HS-27A (cell line): ENCODE measurements around the gene STRN4.

Experiments
- DNase-seq: peaks from one replicate; pipeline ENCODE4 v3.0.0-alpha.2; 2012; ENCODE audit warnings: low read depth, missing footprints

Gene STRN4

DNA sequence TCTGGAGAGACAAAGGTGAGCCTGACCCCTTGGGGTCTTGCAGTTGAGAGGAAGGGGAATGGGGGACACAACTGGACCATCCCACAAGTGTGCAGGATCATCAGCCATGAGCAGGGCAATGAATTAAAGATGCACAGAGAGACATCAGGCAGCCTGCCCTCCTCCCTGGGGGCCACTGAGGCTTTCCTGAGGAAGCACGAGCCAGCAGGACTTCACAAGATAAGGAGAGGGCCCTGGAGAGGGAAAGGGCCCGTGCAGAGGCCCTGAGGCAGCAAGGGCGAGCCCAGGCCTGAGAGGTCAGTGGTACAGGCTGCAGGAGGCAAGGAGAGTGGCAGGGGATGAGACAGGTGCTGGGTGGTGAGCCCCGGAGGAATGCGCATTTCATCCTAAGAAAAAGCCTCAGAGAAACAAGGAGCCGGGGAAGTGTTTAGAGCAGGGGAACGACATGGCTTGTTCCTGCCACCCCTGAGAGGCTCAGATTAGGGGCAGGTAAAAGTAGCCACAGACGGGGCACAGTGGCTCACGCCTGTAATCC lies 20.3 kb downstream of the STRN4 start:
- no peak for DNase-seq

DNA sequence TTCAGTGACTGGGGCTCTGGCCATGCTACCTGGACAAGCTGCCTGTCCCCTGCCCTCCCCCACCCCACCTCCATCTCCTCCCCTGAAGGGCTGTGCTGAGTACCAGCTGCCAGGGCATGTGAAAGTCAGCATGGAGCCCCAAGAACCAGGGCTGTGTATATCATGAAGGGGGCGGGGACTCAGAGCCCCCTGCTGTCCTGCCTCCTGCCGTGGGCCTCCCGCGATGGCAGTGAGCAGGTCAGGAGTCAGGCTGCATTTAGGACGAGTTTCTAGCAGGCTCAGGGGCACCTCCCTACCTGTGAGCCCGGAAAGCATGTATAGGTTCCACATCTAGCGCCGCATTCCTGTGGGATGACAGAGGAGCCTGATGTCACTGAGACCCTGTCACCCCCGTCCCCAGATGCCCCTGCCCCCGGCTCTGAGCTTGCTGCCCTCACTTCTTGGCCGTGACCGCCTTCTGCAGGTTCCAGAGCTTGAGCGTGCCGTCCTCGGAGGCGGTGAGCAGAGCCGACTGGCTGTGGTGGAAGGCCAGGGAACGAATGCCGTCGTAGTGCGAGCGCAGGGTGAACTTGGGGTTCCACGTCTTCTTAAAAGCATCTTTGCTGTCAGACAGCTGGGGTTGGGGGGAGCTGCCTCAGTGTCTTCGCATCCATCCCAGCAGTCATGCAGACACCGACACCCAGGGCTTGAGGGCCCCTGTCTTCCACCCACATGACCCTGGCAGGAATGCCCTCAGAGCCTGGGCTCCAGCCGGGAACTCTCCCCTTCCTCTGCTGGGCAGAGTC lies 21.0 kb downstream of the STRN4 start:
- no peak for DNase-seq

DNA sequence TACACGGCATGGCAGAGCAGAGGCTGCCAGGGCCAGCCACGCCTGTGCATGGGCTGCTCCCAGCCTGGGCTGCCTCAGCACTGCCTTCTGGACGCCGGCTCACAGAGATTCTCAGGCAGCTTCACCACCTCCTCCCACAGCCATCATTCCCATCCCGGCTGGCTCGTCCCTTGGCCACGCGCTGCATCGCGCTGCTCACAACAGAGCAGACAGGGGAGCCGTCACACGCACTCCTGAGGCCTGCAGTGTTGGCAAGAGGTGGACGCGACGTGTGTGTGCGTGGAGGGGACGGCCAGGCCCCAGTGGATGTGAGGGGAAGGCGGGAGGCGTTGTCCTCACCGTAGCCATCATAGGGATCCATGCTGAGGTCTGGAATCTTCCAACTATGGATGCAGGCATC lies 21.8 kb downstream of the STRN4 start:
- no peak for DNase-seq

DNA sequence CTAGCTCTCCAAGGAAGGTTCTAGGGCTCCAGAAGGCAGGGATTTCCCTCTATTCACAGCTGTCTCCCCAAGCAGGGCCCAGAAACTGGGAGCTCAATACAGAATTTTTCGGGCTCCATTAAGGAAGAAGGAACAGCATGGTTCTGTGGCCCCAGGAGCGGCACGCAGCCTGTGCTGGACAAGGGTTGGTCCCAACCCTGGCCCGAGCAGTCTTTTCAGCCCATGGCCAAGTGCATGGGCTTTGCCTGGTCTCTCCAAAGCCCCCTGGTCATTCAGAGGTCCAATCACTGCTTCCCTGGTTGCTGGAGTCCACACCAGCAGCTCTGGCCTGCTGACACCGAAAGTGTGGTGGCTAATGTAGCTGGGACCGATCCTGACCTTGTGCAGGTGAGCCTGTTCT lies 22.8 kb downstream of the STRN4 start:
- DNase-seq, result no peak

DNA sequence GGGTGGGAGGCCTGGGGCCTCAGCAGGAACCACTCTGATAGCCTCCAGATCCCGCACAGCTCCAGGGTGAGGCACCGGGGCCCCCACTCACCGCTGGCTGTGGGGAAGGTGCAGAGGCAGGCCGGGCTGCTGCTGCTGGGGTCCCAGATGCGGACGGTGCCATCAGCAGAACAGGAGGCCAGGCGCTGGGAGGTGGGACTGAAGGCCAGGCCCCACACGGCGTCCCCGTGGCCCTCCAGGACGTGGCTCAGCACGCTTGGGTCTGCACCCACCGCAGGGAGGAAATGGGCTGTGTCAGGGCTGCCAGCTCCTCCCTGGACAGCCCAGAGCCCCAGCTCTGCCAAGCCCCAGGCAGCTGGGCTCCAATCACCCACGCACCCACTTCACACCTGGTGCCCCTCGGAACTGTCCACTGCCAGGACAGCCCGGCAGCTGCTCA lies 23.2 kb downstream of the STRN4 start:
- no peak for DNase-seq

DNA sequence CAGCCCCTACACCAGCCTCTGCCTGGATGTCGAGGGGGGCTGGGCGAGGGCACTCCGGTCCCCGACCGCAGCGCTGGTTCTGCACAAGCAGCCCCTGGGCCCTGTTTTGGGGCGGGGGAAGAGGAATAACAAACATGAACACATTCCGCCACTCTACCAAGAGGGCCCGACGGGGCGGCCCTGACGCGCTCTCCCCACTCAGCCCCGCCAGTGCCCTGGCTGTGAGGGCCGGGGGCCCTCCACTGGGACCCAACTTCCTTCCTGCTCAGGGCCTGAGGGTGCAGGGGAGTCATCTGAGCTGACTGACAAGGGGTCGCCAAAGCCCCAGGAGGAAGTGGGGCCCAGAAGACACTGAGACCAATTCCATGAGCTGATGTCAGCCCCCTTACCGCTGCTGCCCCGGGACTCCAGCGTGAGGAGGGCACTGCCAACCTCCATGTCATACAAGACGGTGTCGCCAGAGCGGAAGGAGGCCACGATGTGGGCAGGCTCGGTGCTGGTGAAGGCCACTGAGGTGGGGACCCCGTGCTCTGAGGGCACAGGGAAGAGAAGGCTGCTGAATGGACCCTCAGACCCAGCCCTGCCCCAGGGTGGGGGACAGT lies 23.7 kb downstream of the STRN4 start:
- no peak for DNase-seq

DNA sequence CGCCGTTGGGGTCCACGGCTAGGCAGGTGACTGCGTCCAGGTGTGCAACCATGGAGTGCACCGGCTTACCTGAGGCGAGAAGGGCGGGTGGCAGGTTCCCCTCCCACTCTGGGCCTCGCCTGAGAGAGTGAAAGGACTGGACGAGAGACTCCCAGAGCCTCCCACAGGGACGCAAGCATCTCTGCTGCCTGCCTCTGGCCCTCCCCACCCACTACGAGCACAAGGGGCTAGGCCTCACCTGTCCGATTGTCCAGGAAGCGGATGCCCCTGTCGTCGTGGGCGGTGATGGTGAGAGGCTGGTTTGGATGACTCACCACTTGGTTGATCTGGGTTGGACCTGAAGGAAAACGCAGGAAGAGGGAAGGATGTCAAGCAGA lies 24.3 kb downstream of the STRN4 start:
- DNase-seq, result no peak

DNA sequence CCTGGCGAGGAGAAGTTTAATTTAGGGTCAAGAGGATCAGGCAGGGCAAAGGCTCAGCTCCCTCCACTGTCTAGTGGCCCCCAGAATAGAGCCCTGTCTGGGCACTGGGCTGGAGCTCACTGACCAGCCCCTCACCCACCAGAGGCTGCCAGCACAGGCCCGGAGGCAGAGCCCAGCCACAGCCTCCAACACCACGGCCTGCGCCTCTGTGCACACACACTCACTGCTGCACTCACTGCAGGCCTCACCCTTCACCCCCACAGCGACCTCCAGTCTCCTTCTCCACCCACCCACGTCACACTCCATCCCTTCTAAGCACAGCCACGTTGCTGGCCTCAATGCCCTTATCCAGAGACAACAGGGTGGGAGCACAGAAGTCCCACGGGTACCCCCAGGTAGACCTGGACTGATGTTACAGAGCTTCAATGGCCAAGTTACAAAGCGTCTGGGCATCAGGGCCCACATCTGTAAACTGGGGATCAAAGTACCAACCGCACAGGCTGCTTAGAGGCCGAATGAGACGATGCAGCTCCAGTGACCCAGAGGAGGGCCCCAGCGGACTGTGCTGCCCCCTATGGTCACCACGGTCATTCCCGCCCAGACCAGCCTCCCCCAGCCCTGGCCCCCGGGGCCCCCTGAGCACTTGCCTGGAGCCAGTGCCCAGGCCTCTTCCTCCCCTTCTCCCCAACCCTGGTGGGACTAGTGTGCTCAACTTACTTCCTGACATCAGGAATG lies 24.8 kb downstream of the STRN4 start:
- DNase-seq, result no peak

DNA sequence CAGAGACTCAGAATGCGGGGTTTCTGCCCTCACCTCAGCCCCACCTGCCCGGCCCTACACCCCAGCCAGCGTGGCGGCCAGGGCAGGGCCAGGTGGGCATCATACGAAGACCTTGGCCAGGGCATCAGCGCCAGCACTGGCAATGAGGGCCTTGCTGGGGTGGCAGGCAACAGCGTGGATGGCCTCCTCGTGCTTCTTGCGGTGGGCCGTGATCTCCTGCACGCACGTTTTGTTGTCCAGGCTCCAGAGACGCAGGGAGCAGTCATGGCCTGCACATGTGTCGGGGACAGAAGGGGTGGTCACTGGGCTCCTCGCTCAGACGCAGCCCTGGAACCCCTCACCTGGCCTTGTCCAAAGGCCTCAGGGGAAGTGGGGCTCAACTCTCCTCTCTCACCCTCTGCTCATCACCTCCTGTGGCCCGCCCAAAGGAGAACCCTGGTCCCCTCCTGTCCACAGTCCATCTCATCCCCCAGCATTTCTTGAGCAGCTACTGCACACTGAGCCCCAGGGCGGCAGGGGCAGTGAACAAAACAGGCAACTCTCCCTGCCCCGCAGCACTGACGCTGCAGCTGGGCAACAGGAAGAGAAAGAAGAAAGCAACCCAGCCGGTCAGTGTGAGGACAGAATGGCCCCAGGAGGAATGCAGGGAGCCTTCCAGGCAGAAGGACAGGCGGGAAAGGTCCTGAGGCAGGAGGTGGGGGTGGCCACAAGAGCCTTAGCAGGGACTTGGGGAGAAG lies 25.6 kb downstream of the STRN4 start:
- DNase-seq, result no peak

DNA sequence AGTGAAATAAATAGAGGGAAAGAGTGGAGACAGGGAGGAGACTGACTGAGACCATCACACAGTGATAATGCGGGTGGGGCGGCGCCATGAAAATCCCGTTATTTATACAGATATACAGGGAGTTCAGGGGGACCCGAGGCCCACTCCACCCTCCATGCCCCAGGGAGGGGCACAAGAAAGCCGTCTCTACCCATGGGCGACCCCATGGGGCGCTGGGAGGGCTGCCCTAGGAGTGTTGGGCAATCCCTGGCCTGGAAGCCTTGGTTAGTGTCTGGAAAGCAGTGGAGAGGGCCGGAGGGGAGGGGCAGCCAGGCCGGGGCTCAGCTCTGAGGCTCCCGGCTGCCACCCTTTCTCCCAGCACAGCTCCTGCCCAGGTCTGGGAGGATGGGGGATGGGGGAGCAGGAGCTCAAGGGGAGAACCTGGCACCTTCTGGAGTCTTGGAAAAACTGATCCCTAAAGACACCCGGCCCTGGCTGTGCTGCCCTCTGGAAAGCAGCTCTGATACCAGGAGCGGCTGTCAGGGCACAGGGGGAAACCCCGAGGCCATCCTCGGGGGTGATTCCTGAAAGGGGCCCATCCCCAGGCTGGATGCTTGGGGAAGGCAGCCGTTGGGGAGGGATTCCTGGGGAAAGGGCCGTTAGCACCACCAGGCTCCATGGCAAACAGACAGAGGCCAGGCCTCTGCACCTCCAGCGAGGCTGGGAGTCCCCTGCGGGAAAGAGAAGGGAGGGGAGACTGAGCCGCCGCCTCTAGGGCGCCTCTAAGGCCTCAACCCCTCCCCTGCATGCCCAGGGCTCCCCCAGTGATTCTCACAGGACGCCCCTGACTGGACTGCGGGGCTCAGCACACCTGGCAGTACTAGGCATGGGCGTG lies 26.4 kb downstream of the STRN4 start:
- DNase-seq, result no peak

DNA sequence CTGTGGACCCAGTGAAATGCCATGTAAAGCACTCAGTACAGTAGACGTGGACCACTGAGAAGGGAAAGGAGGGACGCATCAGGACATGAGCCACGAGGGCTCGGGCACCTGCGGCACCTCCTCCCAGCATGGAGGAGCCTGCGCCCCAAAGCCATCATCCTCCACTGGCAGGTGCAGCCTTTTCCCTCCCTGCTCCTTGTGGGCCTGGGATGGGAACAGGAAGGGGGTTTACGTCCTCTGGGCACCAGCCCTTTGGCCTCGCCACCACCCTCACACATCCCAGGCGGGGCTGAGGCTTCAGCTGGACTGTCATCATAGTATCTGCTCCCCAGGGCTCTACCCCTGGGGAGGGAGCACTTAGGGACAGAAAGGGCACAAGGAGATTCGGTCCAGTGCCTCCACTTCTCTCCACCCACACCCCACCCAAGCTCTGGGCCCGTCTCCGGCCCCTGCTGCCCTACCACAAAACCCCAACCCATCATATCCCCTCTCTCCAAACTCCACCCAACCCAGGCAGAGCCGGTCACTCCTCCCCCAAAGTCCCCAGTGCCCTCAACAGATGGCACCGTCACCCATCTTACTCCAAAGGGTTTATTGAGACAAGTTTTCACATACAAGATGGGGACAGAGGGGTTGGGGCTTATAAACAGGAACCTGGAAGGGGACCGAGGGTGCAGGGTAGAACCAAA lies 27.2 kb downstream of the STRN4 start:
- DNase-seq, result no peak

DNA sequence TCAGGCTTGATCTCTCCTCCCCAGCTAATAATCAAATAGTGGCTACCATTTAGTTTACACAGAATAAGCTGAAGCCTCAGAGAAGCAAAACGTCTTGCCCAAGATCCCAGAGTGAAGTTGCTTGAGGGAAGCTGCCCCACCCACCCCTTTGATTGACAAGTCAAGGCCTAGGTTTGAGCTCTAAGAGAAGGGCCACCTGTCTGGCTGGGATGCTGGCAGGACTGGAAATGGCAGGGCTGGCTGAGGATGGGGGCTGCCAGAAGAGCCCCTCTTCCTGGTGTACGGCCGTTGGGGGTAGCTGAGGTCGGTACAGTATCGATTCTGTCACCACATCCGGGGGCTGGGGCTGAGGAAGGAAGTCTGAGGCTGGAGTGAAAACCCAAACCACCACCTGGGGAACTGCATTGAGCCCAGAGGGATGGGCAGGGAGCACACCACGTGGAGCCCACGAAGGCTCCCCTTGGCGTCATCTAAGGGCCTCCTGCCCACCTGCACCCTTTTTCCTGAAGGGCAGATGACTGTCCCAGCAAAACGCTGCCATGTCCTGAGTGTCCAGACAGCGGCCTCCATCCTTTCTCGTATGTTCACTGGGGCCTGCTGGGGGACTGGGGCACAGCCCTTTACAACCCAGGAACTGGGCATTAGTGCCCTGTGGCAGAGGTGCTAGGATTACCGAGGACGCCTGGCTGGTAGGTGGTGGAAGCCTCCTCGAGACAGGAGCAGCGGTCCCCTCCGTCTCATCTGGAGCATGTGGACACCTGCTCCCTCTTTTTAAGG lies 27.9 kb downstream of the STRN4 start:
- no peak for DNase-seq

DNA sequence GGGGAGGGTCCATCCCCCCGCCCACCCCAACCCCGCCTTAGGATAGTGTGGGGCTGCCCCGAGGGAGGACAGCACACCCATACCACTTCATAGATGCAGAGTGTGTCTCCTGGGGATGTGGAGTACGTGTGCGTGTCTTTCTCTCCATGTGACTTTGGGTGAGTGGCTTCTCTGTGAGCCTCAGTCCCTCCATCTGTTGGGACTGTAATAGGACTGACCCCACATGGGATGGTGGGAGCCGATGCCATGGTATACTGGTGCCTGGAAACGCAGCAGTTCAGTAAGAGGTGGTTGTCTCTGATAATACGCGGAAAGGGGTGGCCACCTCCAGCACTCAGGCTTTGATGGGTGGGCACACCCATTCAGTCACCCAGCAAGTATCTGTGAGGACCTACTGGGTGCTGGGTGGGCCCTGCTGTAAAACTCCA lies 28.5 kb downstream of the STRN4 start:
- DNase-seq, result no peak

DNA sequence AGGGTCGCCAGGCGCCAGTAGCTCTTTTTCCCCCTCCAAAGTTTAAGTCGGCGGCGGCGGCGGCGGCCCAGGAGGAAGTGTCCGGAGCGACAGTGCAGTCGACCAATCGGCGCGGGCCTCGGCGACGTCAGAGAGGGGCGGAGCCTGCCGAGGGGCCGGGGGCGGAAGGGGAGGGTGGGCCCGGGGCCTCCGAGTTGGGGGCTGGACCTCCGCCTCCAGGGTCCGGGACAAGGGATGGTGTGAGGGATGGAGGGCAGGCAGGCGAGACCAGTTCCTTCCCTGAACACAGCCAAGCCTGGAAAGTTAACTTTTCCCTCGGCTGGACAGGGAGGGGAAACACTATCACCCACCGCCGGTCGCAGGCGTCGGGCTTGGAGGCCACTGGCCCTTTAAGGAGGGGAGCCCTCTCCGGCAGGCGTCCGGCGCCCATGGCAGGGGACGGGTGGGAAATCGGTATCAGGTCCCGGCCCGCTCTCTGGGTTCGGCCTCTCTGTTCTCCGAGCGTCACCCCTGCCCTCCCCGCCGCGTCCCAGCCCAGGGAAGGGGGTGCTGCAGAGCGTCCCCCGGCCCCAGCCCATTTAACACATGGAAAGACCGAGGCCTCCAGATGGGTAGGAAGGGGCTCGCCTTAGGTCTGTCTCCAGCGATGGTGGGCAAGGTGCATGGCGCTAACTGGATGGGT lies 29.1 kb downstream of the STRN4 start, which contains the start of gene PRKD2:
Gene PRKD2 (minus strand): TSS at position 81 of the 682 bp plus-strand sequence. CDS start 744 bp downstream, outside the sequence.
- peak; percentile 55 for DNase-seq

DNA sequence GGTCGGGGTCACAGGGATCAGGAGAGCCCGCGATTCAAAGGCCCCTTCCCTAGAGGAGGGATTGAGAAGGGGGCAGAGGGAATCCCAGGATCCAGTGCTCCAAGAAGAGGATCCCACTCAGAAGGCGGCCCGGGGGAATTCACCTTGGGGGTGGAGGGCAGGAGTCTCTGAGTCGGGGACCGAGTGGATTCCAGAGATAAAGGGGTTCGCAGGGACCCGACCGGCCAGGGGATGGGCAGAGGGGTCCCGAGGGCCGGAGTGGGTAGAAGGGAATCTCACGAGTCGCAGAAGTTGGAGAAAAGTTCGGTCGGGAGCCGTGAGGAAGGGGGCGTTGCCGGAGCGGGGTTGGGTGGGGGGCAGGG lies 29.6 kb downstream of the STRN4 start:
- DNase-seq, result no peak

DNA sequence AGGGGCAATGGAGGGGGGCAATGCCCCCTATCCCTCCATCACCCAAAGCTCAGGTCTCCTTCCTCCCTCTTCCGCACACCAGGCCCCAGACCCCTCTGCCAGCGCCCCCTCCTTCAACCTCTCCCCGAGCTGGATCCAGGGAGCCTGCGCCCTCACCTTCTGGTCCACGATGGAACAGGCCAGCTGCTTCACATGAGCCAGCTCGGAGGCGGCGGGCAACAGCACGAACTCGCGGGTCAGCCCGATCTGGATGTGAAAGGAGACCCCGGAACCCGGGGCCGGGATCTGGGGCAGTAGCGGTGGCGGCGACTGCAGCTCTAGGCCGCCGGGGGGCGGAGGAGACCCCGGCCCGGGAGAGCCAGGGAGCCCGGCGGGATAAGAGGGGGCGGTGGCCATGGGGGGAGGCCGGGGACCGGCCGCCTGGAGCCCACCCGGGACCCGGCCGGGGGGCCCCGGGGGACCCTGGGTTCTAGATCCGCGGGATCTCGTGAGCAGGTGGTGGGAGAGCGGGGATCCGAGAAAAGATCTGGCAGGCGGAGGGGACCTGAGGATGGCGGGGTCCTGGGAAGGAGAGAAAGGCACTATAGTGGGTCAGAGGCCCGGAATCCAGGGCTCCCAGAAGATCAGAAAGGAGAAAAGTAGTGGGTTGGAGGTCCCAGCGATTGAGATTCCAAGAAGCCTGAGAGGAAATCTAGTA lies 30.1 kb downstream of the STRN4 start:
- DNase-seq, result no peak

DNA sequence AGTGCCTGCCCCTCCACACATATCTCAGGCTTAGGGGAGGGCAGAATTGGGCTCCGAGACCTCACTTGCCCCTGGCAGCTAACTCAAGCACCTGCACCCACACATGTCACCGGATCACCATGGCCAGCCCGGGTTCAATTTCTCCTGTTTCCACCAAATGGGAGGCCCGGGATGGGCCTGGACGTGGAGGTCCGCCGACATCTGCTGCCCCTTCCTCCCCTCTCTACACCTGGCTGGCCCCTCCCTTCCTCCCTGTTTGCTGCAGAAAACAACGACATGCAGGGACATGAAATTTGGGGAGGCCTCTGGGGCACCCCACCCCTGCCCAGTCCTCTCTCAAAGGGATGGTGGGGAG lies 30.7 kb downstream of the STRN4 start:
- DNase-seq, result no peak

DNA sequence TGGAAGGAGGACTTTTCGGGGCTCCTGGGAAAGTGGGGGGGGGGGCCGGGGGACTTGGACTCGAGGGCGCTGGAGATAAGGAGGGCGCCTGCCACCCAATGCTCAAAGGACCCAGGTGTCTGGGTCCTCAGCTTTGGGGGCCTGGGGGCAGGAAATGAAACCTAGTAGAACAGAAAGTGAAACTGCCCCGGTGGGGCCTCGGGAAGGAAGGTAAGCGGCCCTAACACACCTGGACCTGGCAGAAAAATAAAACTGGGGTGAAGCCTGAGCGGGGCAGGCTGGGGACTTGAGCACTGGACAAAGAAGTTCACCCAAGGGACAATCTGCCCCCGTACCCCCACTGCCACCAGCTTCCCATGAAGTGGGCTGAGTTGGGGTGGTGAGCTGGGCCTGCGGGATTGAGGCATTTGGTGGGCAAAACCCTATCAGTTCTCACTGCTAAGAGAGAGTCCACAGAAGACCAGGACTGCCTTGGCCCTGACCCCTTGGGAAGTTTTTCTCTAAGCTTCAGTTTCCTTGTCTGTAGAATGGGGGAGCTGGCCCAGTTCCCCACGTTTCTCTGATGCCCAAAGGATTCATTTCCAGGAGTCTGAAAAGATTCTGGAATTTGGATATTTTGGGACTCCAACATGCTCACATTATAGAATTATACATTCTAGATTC lies 31.7 kb downstream of the STRN4 start:
- DNase-seq, result no peak
